Activated naive CD4-positive, alpha-beta T cell treated with Interleukin-2 at 50 U/mL for 16 hours (primary cell): Measurements from ENCODE around the gene ARMC9.
"Not testable (repeated sequence)": the region's sequence is repeated elsewhere in the genome, so short reads cannot be mapped to it uniquely, and the experiment has no call there.

Experiments
- DNase-seq: peaks from one replicate; pipeline ENCODE4 v3.0.0-alpha.2; 2020

ARMC9 gene

DNA sequence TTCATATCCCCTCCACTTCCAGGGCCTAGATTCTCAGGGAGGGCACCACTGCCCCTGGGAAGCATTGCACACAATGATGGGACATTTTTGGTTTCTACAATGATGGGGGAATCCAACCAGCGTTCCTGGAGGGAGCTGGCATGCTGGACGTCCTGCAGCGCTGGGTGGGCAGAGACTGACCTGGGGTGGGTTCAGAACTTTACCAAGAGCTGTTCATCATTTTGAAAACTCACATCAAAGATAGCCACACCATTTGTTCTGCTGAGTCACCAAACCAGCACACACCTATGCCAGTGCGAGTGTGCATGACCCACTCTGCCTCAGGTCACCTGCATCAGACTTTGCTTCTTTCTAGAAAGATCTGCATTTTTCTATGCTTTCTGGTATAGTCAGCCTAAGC, 14.1 kb upstream of the ARMC9 start:
- DNase-seq, result no peak

DNA sequence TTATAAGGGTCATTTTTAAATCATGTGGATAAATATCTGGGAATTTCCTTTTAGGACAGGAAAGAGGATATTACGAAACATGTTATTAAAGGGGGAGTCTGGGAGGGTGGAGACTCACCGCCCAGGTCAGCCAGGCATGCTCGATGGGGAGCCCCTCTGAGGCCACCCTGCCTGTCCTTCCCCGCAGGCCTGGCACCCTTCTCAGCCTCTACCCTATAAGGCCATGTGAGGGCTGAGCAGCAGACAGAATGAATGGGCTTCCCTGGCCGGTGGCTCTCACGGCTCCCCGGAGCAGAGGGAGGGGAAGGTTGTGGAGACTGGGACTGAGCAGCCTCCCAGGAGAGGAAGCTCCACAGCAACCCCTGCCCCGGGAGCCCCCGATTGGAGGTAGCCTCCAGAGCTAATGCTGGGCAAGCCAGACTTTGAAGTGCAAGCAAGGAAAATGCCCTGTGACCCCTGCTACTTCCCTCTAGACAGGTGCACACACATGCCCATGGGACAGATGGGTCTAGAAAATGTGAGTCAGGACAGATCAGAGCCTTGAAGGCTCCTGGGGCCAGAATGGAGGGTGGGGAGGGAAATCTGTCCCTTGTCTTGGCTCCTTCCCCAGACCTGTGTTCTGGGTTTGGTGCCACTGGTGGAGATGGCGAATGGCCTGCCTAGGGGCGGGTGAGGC, 13.2 kb upstream of the ARMC9 start:
- no peak for DNase-seq

- DNase-seq, result no peak
These were observed 12.5 kb upstream of the ARMC9 start for GRCh38 chr2:231185886-231186285.

- DNase-seq, result no peak
These were observed 12.1 kb upstream of the ARMC9 start for GRCh38 chr2:231186325-231186724.

GRCh38 chr2:231187736-231188505, 10.5 kb upstream of the ARMC9 start:
- no peak for DNase-seq

GRCh38 chr2:231188506-231189170, 9.8 kb upstream of the ARMC9 start:
- DNase-seq, result no peak

GRCh38 chr2:231189171-231189530, 9.3 kb upstream of the ARMC9 start:
- DNase-seq, result no peak

- DNase-seq, result no peak
These were observed 8.6 kb upstream of the ARMC9 start for GRCh38 chr2:231189571-231190495.

DNA sequence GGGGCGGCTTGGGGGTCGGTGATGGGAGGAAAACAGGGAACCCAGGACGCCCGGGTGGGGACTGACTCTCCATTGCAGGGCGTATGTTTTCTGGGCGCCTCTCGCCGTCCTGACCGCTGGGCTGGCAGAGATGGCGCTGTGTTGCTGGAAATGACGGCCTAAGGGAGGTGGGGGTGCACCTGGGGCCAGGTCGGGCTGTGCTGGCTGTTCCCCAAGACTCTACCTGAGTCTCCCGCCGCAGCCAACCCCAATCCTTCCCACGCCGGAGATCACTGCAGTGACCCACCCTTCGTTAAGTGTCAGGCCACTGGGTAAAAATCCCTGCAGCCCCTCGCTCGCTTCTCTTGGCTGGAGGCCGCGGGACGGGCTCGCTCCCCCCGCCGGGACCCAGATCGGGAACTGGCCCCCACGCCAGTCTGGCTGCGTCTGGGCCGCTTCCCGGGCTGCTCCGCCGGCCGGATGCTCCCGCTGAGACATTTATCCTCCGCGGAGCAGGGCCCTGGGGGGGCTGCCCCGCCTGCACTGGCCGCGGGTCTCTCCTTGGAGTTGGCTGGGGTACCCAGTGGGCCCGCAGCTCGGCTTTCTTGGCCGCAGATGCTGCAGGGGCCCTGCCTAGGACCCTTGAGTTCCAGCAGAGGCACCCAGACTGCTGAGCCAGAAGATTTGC, 7.8 kb upstream of the ARMC9 start:
- DNase-seq, result no peak

- no peak for DNase-seq
These were observed 6.2 kb upstream of the ARMC9 start for GRCh38 chr2:231191896-231192872.

DNA sequence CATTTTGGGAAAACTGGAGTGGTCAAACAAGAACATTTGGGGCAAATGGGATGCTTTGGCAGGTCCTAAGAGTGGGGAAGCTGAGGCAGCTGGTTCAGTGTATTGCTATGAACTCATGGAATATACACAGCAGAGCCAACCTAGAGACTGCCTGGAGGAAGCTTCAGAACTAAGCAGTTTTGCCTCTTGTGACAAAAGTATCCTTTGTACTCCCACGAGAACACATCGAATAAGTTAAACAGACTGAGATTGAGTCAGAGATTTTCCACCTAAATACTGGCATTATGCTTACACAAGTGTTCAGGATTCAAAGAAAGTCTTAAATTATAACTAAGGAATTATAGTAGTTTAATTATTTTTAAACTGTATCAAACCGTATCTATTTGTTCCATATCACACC, 5.2 kb upstream of the ARMC9 start:
- no peak for DNase-seq

GRCh38 chr2:231196592-231196991, 1.8 kb upstream of the ARMC9 start:
- DNase-seq, result no peak

DNA sequence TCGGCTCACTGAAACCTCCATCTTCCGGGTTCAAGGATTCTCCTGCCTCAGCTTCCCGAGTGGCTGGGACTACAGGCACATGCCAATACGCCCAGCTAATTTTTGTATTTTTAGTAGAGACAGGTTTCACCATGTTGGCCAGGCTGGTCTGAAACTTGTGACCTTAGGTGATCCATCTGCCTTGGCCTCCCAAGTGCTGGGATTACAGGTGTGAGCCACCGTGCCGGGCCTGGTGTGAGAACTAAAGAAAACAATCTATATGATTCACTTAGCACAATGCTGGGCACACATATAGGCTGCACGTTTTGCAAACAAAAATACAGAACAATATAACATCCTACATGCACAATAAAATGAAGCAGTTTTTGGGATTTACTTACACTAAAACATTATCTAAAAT, 1.2 kb upstream of the ARMC9 start:
- not testable (repeated sequence) for DNase-seq

DNA sequence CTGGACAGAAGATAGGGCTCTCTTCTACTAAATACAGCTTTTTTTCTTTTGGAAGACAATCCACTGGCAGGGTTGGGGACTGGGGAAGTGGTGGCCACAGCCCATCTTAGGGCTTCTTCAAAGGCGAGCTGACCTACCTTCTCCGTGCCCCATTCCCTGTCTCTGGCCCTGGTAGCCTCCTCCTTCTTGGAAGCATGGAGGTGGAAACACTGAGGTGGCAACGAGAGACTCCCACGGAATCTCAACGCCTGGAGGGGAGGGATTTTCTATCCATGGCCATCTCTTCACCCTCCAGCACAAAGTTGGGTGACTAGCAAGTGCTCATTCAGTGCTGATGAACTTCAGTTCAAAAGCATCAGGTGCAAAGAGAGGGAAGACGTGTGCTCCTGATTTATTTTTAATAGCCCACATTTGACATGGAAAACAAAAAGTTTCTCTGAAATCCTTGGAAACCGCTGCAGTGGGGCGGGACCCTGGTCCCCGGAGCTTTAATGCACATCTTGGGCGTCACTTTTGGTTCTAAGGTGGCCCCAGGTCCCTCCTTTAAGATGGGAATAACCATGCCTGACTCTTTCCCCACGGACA, 633 bp upstream of the ARMC9 start:
- DNase-seq, result no peak

DNA sequence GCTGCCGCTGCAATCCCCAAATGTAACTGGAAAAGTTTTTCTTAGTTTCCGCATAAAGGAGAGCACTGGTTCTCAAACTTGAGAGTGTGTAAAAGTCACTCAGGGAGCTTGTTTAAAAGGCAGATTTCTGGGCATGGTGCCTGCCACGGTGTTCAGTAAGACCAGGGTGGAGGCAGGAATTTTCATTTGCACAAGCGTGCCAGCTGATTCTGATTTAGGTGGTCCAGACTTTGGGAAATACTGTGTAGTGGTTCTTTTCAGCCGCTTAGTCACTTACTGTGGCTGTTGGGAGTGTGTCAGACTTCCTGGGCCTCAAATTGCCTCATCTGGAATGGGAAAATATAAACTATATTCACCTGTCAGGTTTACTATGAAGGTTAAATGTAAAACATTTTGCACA, 788 bp downstream of the ARMC9 start:
- no peak for DNase-seq

DNA sequence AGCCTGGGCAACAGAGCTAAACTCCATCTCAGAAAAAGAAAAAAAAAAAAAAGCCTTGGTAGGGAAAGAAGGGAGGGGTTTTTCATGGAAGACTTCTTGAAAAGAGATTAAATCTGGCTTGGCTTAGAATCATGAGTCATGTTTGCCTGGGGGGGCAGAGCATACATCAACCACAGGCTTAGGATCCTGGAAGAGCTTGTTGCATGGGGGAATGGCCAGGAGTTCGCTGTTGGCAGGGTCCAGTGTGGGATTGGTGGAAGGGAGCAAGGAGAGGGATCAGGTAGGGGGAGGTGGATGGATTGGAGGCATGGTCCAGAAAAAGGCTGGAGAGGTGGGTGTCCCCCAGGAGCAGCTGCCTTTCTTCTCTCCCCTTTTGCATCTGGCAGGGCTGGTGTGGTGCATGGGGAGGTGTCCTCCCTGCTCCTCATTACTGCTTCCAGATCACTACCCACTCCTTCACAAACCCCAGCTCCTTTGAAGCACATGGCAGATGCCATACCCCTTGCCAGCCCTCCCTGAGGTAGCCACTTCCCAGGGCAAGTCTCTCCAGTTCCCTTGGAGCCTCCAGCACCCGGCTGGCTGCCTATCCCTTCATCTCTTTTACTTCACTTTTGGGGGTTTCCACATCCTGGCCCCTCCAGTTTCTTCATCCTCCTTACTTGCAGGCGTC, 2.5 kb downstream of the ARMC9 start:
- DNase-seq, result no peak

- no peak for DNase-seq
These were observed 3.0 kb downstream of the ARMC9 start for GRCh38 chr2:231201475-231201814.

DNA sequence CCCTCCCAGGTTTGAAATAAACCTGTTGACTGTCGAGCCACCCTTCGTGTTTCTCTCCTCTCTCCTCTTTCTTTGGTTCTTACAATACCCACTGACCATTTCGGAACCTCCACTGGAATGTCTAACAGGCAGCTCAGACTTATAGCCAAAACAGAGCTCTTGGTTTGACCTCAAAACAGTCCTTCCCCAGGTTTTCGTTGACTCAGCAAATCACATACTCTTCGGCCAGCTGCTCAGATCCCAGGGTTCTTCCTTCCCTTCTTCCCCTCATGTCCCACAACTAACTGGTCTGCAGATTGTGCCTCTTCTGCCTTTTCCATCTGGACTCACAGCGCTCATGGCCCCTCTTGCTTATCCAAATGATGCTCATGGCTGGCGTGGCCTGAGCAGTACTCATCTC, 4.7 kb downstream of the ARMC9 start:
- DNase-seq, result no peak

DNA sequence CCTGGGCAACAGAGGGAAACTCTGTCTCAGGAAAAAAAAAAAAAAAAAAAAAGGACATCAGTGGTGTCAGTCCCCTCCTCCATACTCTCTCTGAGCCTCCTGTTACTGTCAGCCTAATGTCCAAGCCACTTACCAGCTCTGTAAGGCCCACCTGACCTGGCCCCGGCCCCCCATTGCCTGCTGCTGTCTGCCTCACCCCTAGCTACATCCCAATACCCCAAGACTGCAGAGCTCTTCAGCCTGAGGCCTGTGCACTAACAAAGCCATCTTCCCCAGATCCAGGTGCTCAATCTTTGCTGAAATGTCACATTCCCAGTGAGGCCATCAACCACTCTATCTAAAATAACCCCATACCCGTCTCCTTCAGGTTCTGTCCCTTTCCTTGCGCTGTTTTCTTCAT, 5.7 kb downstream of the ARMC9 start:
- DNase-seq, result no peak

- no peak for DNase-seq
These were observed 6.2 kb downstream of the ARMC9 start for GRCh38 chr2:231204581-231204980.
